ENCODE results near the gene TGFB3.

Gene TGFB3

DNA sequence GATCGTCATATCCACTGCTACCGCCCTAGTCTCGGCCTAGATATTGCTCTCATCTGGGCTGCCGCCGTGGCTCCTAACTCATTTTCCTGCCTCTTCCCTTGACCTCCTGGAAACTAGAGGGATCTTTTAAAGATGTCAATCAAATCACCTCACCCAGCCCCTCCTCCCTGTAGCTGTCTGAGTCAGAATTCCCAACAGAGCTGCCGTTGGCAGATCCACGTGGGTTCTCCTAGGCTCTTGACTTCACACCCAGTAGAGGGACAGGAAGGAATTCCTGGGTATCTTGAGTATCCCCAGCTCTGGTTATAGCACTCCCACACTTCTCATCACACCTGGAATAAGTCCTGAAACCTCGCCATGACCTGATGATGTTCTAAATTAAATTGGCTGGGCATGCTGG, 11.9 kb downstream of the TGFB3 start:
- H3K79me1 ChIP-seq (ENCODE audit: low read depth, low read length), result no peaks in the 10 kb centered on the region
- H3K18ac ChIP-seq (ENCODE audit: low read length), result no peak overlapping the region
- H4K91ac ChIP-seq (ENCODE audit: low read depth, low read length, poor library complexity), result no peak overlapping the region
- H3K4ac ChIP-seq (ENCODE audit: low read length), result no peak overlapping the region
- H3K9me3 ChIP-seq (replicated peaks in 1 of 2; ENCODE audit: control insufficient read depth in 2 of 2, insufficient read depth in 1 of 2, low read depth in 1 of 2, low read length in 2 of 2), result no peaks in the 10 kb centered on the region
- no peak overlapping the region for H2BK12ac ChIP-seq (ENCODE audit: low read length)
- no peak overlapping the region for H2AK5ac ChIP-seq (ENCODE audit: low read depth, low read length)
- no peak overlapping the region for H3K4me3 ChIP-seq (ENCODE audit: low read length in 2 of 2)
- WGBS, 2 donors (ENCODE audit: extremely low coverage in 2 of 2, insufficient read length in 2 of 2, insufficient replicate concordance in 1 of 2), result no CpG with 5 or more reads among the region's 8 CpGs
- no peak overlapping the region for H3K9ac ChIP-seq (ENCODE audit: low read depth, low read length, poor library complexity)
- no peak overlapping the region for H2BK120ac ChIP-seq (ENCODE audit: low read depth, low read length)
- H2AFZ ChIP-seq (ENCODE audit: low read length), result no peak overlapping the region
- H3K27ac ChIP-seq (replicated peaks; ENCODE audit: low read length), result no peak overlapping the region
- no peak overlapping the region for H3K4me2 ChIP-seq (ENCODE audit: insufficient read depth, low read length, poor library complexity, severe bottlenecking)
- no peak overlapping the region for H3K14ac ChIP-seq (ENCODE audit: low read length)
- no peaks in the 10 kb centered on the region for H3K27me3 ChIP-seq (ENCODE audit: control insufficient read depth in 3 of 3, insufficient read depth in 3 of 3, low read depth in 1 of 3, low read length in 3 of 3)
- no peak overlapping the region for H2BK5ac ChIP-seq (ENCODE audit: low read length)
- no peak overlapping the region for H4K8ac ChIP-seq (ENCODE audit: low read depth, low read length)
- H3K36me3 ChIP-seq (replicated peaks in 1 of 2; ENCODE audit: control insufficient read depth in 2 of 2, insufficient read depth in 2 of 2, low read length in 2 of 2), result peaks cover 0 to 3% of the 10 kb centered on the region in 2 donors
- H3K4me1 ChIP-seq (ENCODE audit: control insufficient read depth in 2 of 2, insufficient read depth in 1 of 2, low read depth in 1 of 2, low read length in 2 of 2), result no peaks in the 10 kb centered on the region
- DNase-seq (ENCODE audit: low spot score), result no peak
- no peak overlapping the region for H3K23ac ChIP-seq (ENCODE audit: low read depth, low read length, poor library complexity)
- H2BK15ac ChIP-seq (ENCODE audit: low read length), result no peak overlapping the region

- Histone ChIP-seq H2AK5ac (ENCODE audit: low read depth, low read length) (no peak overlapping the region), H3K36me3 (replicated peaks in 1 of 2; ENCODE audit: control insufficient read depth in 2 of 2, insufficient read depth in 2 of 2, low read length in 2 of 2) (peaks cover 0 to 3% of the 10 kb centered on the region in 2 donors), H3K23ac (ENCODE audit: low read depth, low read length, poor library complexity) (no peak overlapping the region), H3K9me3 (replicated peaks in 1 of 2; ENCODE audit: control insufficient read depth in 2 of 2, insufficient read depth in 1 of 2, low read depth in 1 of 2, low read length in 2 of 2) (no peaks in the 10 kb centered on the region), H2BK5ac (ENCODE audit: low read length) (no peak overlapping the region), H3K4me3 (ENCODE audit: low read length in 2 of 2) (no peak overlapping the region), H3K4me1 (ENCODE audit: control insufficient read depth in 2 of 2, insufficient read depth in 1 of 2, low read depth in 1 of 2, low read length in 2 of 2) (no peaks in the 10 kb centered on the region), H3K27me3 (ENCODE audit: control insufficient read depth in 3 of 3, insufficient read depth in 3 of 3, low read depth in 1 of 3, low read length in 3 of 3) (no peaks in the 10 kb centered on the region), H2AFZ (ENCODE audit: low read length) (no peak overlapping the region), H2BK15ac (ENCODE audit: low read length) (no peak overlapping the region), H3K79me1 (ENCODE audit: low read depth, low read length) (no peaks in the 10 kb centered on the region), H3K14ac (ENCODE audit: low read length) (no peak overlapping the region), H3K4ac (ENCODE audit: low read length) (no peak overlapping the region), H2BK120ac (ENCODE audit: low read depth, low read length) (no peak overlapping the region), H3K18ac (ENCODE audit: low read length) (no peak overlapping the region), H3K4me2 (ENCODE audit: insufficient read depth, low read length, poor library complexity, severe bottlenecking) (no peak overlapping the region), H4K8ac (ENCODE audit: low read depth, low read length) (no peak overlapping the region), H3K27ac (replicated peaks; ENCODE audit: low read length) (no peak overlapping the region), H2BK12ac (ENCODE audit: low read length) (no peak overlapping the region), H4K91ac (ENCODE audit: low read depth, low read length, poor library complexity) (no peak overlapping the region), H3K9ac (ENCODE audit: low read depth, low read length, poor library complexity) (no peak overlapping the region)
- WGBS, 2 donors (ENCODE audit: extremely low coverage in 2 of 2, insufficient read length in 2 of 2, insufficient replicate concordance in 1 of 2), result no CpG with 5 or more reads among the region's 4 CpGs
- no peak for DNase-seq (ENCODE audit: low spot score)
These were observed 12.7 kb downstream of the TGFB3 start for GRCh38 chr14:75969126-75969525.

DNA sequence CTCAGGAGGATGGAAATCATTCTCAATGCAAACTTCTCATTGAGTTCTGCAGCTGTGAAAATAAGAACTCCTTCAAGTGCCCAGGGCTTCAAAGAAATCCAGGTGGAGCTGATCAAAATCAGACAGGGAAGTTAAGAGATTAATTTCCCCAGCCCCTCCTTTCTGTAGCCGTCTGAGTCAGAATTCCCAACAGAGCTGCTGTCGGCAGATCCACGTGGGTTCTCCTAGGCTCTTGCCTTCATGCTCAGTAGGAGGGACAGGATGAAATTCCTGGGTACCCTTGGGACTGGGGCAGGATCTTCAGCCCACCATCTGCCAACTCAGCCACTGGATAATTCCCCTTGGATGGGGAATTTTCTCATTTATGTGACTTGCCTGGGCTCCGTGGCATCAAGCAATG, 13.3 kb downstream of the TGFB3 start:
- H3K9ac ChIP-seq (ENCODE audit: low read depth, low read length, poor library complexity), result no peak overlapping the region
- no peak overlapping the region for H3K4me2 ChIP-seq (ENCODE audit: insufficient read depth, low read length, poor library complexity, severe bottlenecking)
- peaks cover 0 to 3% of the 10 kb centered on the region in 2 donors for H3K36me3 ChIP-seq (replicated peaks in 1 of 2; ENCODE audit: control insufficient read depth in 2 of 2, insufficient read depth in 2 of 2, low read length in 2 of 2)
- no peaks in the 10 kb centered on the region for H3K9me3 ChIP-seq (replicated peaks in 1 of 2; ENCODE audit: control insufficient read depth in 2 of 2, insufficient read depth in 1 of 2, low read depth in 1 of 2, low read length in 2 of 2)
- no peaks in the 10 kb centered on the region for H3K27me3 ChIP-seq (ENCODE audit: control insufficient read depth in 3 of 3, insufficient read depth in 3 of 3, low read depth in 1 of 3, low read length in 3 of 3)
- no peak overlapping the region for H2AK5ac ChIP-seq (ENCODE audit: low read depth, low read length)
- H3K18ac ChIP-seq (ENCODE audit: low read length), result no peak overlapping the region
- H3K4ac ChIP-seq (ENCODE audit: low read length), result no peak overlapping the region
- H3K14ac ChIP-seq (ENCODE audit: low read length), result no peak overlapping the region
- no CpG with 5 or more reads among the region's 4 CpGs for WGBS, 2 donors (ENCODE audit: extremely low coverage in 2 of 2, insufficient read length in 2 of 2, insufficient replicate concordance in 1 of 2)
- no peak for DNase-seq (ENCODE audit: low spot score)
- H4K8ac ChIP-seq (ENCODE audit: low read depth, low read length), result no peak overlapping the region
- H2BK12ac ChIP-seq (ENCODE audit: low read length), result no peak overlapping the region
- H2AFZ ChIP-seq (ENCODE audit: low read length), result no peak overlapping the region
- no peaks in the 10 kb centered on the region for H3K4me1 ChIP-seq (ENCODE audit: control insufficient read depth in 2 of 2, insufficient read depth in 1 of 2, low read depth in 1 of 2, low read length in 2 of 2)
- no peak overlapping the region for H3K23ac ChIP-seq (ENCODE audit: low read depth, low read length, poor library complexity)
- no peak overlapping the region for H2BK120ac ChIP-seq (ENCODE audit: low read depth, low read length)
- no peak overlapping the region for H2BK5ac ChIP-seq (ENCODE audit: low read length)
- no peak overlapping the region for H3K27ac ChIP-seq (replicated peaks; ENCODE audit: low read length)
- no peak overlapping the region for H3K4me3 ChIP-seq (ENCODE audit: low read length in 2 of 2)
- no peak overlapping the region for H2BK15ac ChIP-seq (ENCODE audit: low read length)
- H4K91ac ChIP-seq (ENCODE audit: low read depth, low read length, poor library complexity), result no peak overlapping the region
- no peaks in the 10 kb centered on the region for H3K79me1 ChIP-seq (ENCODE audit: low read depth, low read length)

- H4K8ac ChIP-seq (ENCODE audit: low read depth, low read length), result no peak overlapping the region
- H3K18ac ChIP-seq (ENCODE audit: low read length), result no peak overlapping the region
- H2BK120ac ChIP-seq (ENCODE audit: low read depth, low read length), result no peak overlapping the region
- no peak overlapping the region for H3K27ac ChIP-seq (replicated peaks; ENCODE audit: low read length)
- H2AFZ ChIP-seq (ENCODE audit: low read length), result no peak overlapping the region
- H3K4me3 ChIP-seq (ENCODE audit: low read length in 2 of 2), result peak overlapping the region in 1 of 2 donors; percentile 26
- H3K9me3 ChIP-seq (replicated peaks in 1 of 2; ENCODE audit: control insufficient read depth in 2 of 2, insufficient read depth in 1 of 2, low read depth in 1 of 2, low read length in 2 of 2), result no peaks in the 10 kb centered on the region
- H3K27me3 ChIP-seq (ENCODE audit: control insufficient read depth in 3 of 3, insufficient read depth in 3 of 3, low read depth in 1 of 3, low read length in 3 of 3), result no peaks in the 10 kb centered on the region
- H3K79me1 ChIP-seq (ENCODE audit: low read depth, low read length), result no peaks in the 10 kb centered on the region
- no peak overlapping the region for H4K91ac ChIP-seq (ENCODE audit: low read depth, low read length, poor library complexity)
- no peak for DNase-seq (ENCODE audit: low spot score)
- H2AK5ac ChIP-seq (ENCODE audit: low read depth, low read length), result no peak overlapping the region
- no peak overlapping the region for H3K4me2 ChIP-seq (ENCODE audit: insufficient read depth, low read length, poor library complexity, severe bottlenecking)
- H3K9ac ChIP-seq (ENCODE audit: low read depth, low read length, poor library complexity), result no peak overlapping the region
- no peaks in the 10 kb centered on the region for H3K4me1 ChIP-seq (ENCODE audit: control insufficient read depth in 2 of 2, insufficient read depth in 1 of 2, low read depth in 1 of 2, low read length in 2 of 2)
- no peak overlapping the region for H2BK12ac ChIP-seq (ENCODE audit: low read length)
- no peak overlapping the region for H3K4ac ChIP-seq (ENCODE audit: low read length)
- peak overlapping the region; percentile 22 for H3K14ac ChIP-seq (ENCODE audit: low read length)
- no CpG with 5 or more reads among the region's 3 CpGs for WGBS, 2 donors (ENCODE audit: extremely low coverage in 2 of 2, insufficient read length in 2 of 2, insufficient replicate concordance in 1 of 2)
- no peak overlapping the region for H2BK5ac ChIP-seq (ENCODE audit: low read length)
- no peak overlapping the region for H2BK15ac ChIP-seq (ENCODE audit: low read length)
- peaks cover 0 to 3% of the 10 kb centered on the region in 2 donors for H3K36me3 ChIP-seq (replicated peaks in 1 of 2; ENCODE audit: control insufficient read depth in 2 of 2, insufficient read depth in 2 of 2, low read length in 2 of 2)
- H3K23ac ChIP-seq (ENCODE audit: low read depth, low read length, poor library complexity), result no peak overlapping the region
These were observed 13.9 kb downstream of the TGFB3 start for GRCh38 chr14:75967866-75968265.
